SKM-1 (cell line): Measurements from ENCODE around the gene CCHCR1.

Experiments used
- DNase-seq: peaks from one replicate; lab custom pipeline; 2025; ENCODE audit not compliant: unreplicated experiment; lab: John Stamatoyannopoulos, UW

CCHCR1 gene

GRCh38 chr6:31112478-31112877, 45.1 kb downstream of the CCHCR1 start, which contains the start of gene C6orf15:
C6orf15 (minus strand) TSS chr6:31112575; CDS start chr6:31112555, 20 bp downstream.
- no peak for DNase-seq

DNA sequence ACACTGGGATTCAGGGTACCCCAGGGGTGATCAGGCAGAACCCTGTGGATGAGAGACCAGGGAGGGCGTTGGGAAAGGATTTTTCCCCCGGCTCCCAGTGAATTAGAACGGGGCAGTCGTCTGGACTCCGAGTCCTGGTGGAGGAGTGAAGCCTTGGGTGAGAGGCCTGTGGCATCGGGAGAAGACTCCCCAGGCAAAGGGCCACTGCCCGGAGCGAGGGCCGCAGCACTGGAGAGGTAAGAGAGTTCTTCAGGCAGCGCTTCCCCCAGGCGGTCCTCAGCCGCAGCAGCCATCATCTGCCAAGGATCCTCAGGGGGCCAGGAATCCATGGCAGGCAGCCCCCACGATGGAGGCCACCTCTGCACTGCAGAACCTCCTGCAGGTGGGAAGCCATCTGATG, 45.9 kb downstream of the CCHCR1 start:
- DNase-seq = no peak

DNA sequence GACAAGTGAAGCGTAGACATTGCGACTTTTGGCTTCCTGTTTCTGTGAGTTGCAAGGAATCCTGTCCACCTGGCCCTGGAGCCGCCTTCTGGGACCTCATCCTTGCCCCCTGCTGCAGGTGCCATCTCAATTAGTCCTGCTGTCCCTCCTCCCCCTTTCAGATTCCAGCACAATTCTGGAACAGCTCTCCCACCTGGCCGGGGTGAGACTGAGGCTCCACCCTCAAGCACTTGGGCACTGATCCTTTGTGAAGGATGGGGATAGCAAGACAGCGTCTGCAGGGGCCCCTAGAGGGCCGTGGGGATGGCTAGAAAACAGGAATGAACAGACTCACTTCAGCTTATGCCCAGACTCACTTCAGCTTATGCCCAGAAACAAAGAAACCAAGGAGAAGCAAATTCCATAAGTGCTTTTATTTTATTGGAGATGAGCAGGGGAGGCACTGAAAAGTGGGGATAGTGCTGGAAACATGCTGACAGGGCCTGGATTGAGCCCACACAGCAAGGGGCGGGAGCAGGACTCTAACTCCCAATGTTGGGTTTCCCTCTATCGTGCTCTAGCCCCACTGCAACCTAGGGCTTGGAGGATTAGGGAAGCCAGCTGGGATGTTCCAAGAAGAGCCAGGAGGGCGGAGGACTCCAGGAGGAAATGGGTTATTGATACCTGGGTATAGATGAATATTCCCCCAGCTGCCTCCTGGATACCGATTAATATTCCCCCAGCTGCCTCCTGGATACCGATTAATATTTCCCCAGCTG, 46.6 kb downstream of the CCHCR1 start:
- DNase-seq = no peak

GRCh38 chr6:31107052-31107451, 50.5 kb downstream of the CCHCR1 start:
- no peak for DNase-seq

- no peak for DNase-seq
Measured at GRCh38 chr6:31103136-31103535, 54.5 kb downstream of the CCHCR1 start.

DNA sequence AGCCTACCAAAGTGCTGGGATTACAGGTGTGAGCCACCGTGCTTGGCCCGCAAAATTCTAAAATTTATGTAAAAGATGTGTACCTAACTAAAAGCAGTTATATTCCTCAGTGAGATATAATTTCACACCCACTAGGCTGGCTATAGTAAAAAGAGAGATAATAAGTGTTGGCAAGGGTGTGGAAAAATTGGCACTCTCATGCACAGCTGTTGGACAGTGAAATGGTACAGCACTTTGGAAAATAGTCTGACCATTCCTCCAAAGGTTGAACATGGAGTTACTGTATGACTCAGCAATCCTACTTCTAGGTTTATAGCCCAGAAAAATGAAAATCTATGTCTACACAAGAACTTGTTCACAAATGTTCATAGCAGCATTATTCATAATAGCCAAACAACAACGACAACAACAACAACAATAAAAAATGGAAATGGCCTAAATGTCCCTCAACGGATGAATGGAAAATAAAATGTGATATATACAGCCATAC, 59.1 kb downstream of the CCHCR1 start:
- DNase-seq = no peak

- no peak for DNase-seq
Measured at GRCh38 chr6:31096656-31097055, 60.9 kb downstream of the CCHCR1 start.

DNA sequence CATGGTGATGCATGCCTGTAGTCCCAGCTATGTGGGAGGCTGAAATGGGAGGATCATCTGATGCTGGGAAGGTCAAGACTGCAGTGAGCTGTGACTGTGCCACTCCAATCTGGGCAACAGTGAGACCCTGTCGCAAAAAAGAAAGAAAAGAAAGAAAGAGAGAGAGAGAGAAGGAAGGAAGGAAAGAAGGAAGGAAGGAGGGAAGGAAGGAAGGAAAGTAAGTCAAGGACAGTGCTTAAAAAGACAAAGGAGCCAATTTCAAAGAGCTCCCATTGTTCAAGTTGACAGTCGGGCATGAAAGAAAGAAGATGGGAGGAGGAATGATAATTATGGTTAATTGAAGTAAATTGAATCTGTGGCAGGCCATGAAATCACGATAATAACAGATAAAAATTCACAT, 61.4 kb downstream of the CCHCR1 start:
- no peak for DNase-seq

- DNase-seq = no peak
Measured at GRCh38 chr6:31094389-31094881, 63.2 kb downstream of the CCHCR1 start.

GRCh38 chr6:31092769-31093505, 64.7 kb downstream of the CCHCR1 start:
- no peak for DNase-seq
